GM12872 (cell line): ENCODE measurements around the gene IL6ST.

Experiments used
- CTCF ChIP-seq: IDR thresholded peaks from 3 replicates; pipeline ENCODE4 v1.5.1; 2011; ENCODE audit warnings: low read depth, mild to moderate bottlenecking, low read length, moderate library complexity; ENCODE audit not compliant: insufficient read depth

IL6ST gene

GRCh38 chr5:55905251-55905650 lies 89.5 kb downstream of the IL6ST start:
- TF ChIP-seq CTCF = no peak

GRCh38 chr5:55904152-55904551 lies 90.6 kb downstream of the IL6ST start:
- no peak for TF ChIP-seq CTCF

- TF ChIP-seq CTCF = no peak
Observed at GRCh38 chr5:55903121-55903701, 91.6 kb downstream of the IL6ST start.

- TF ChIP-seq CTCF = no peak
Observed at GRCh38 chr5:55902696-55903095, 92.1 kb downstream of the IL6ST start.

GRCh38 chr5:55900776-55901175 lies 94.0 kb downstream of the IL6ST start:
- no peak for TF ChIP-seq CTCF

- TF ChIP-seq CTCF = no peak
Observed at GRCh38 chr5:55900068-55900467, 94.7 kb downstream of the IL6ST start.

GRCh38 chr5:55899344-55899743 lies 95.4 kb downstream of the IL6ST start:
- no peak for TF ChIP-seq CTCF

- no peak for TF ChIP-seq CTCF
Observed at GRCh38 chr5:55897905-55898304, 96.9 kb downstream of the IL6ST start.
